ENCODE results near the gene MAD1L1. TPM values are rescaled to one million over a fixed set of nuclear protein-coding genes. Genes with fewer than 3 reads are reported as not detected.
A peak's percentile ranks its signal among the peaks of the same experiment; 100 is the strongest.

The MAD1L1 gene
- total RNA-seq, 6 experiments from 2014 or later, result 15.1 to 37.4 (median 20.5) TPM

DNA sequence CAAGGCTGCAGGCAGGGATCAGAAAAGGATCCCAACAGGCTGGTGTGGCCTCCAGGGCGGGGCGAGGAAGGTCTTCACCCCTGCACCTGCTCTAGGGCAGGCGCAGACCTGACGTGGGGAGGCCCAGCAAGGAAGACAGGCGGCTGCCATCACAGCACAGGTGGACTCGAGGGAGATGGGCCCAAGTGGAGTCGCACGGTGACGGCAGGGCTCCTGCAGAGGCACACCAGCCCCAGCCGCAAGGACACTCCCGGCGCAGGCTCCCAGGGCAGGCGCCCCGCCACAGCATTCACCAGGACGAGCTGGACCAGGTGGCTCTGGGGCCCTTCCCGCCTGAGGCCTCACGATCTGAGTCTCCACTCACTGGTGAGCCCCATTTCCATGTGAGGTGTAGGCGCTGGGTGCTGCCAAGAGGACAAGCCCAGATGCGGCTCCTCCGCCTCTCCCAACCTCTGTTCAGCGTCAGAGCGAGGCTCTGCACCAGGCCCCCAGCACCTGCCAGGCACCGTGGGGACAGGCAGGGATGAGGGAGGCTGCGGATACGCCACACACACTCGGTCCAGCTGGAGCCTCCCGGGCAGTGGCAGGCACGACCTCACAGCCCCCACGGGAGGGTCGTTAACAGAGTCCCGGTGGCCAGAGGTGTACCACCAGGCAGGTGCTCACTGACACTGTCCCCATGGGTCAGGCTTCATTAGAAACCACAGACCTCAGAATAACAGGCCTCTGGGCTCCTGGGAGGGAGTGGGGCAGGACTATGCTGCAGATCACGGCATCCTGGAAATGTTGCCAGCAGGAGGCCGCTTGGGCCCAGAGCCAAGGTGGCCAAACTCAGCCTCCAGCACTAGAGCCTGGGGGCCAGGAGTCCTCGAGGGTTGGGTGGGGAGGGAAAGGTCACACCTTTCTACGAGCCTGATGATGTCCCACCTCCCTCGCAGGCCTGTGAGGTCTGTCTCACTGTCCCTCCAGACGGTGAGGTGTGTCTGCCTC is 111.6 kb downstream of the MAD1L1 start:
- H3K27ac ChIP-seq, result no peak overlapping the region
- intact Hi-C loops (cut with DNase I), result no loop called here
- DNase-seq (no peak), ATAC-seq (no peak)
- 100% methylated on average over 1 of the region's 37 CpGs for WGBS (ENCODE audit: insufficient coverage, low coverage, low lambda C conversion rate, missing lambda C conversion rate)
- no peaks in the 10 kb centered on the region for H3K4me1 ChIP-seq
- no peaks in the 10 kb centered on the region for H3K9me3 ChIP-seq
- no peaks in the 10 kb centered on the region for H3K36me3 ChIP-seq
- TF ChIP-seq CTCF (IDR thresholded peaks at IDR 0.05) (no peak), POLR2A (IDR thresholded peaks at IDR 0.05) (no peak)
- no peaks in the 10 kb centered on the region for H3K27me3 ChIP-seq
- no peak overlapping the region for H3K4me3 ChIP-seq

- WGBS (ENCODE audit: insufficient coverage, low coverage, low lambda C conversion rate, missing lambda C conversion rate), result 54% methylated on average over 11 of the region's 12 CpGs
- Histone ChIP-seq H3K4me3 (no peak overlapping the region), H3K27ac (no peak overlapping the region), H3K36me3 (no peaks in the 10 kb centered on the region), H3K27me3 (no peaks in the 10 kb centered on the region), H3K9me3 (no peaks in the 10 kb centered on the region), H3K4me1 (no peaks in the 10 kb centered on the region)
- DNase-seq (no peak), ATAC-seq (peak in 3 of 4 donors; percentile 25 to 53 (median 43))
- TF ChIP-seq CTCF (IDR thresholded peaks at IDR 0.05) (no peak), POLR2A (IDR thresholded peaks at IDR 0.05) (no peak)
- intact Hi-C loops (cut with DNase I), result no loop called here
Observed at GRCh38 chr7:2120251-2120660, 112.5 kb downstream of the MAD1L1 start.

- intact Hi-C loops (cut with DNase I), result no loop called here
- DNase-seq (no peak), ATAC-seq (no peak)
- H3K4me1 ChIP-seq, result no peaks in the 10 kb centered on the region
- TF ChIP-seq CTCF (IDR thresholded peaks at IDR 0.05) (no peak), POLR2A (IDR thresholded peaks at IDR 0.05) (no peak)
- no peak overlapping the region for H3K27ac ChIP-seq
- WGBS (ENCODE audit: insufficient coverage, low coverage, low lambda C conversion rate, missing lambda C conversion rate), result no CpG with 5 or more reads among the region's 25 CpGs
- H3K36me3 ChIP-seq, result no peaks in the 10 kb centered on the region
- no peak overlapping the region for H3K4me3 ChIP-seq
- no peaks in the 10 kb centered on the region for H3K27me3 ChIP-seq
- no peaks in the 10 kb centered on the region for H3K9me3 ChIP-seq
Observed at GRCh38 chr7:2118630-2119190, 114.0 kb downstream of the MAD1L1 start.

DNA sequence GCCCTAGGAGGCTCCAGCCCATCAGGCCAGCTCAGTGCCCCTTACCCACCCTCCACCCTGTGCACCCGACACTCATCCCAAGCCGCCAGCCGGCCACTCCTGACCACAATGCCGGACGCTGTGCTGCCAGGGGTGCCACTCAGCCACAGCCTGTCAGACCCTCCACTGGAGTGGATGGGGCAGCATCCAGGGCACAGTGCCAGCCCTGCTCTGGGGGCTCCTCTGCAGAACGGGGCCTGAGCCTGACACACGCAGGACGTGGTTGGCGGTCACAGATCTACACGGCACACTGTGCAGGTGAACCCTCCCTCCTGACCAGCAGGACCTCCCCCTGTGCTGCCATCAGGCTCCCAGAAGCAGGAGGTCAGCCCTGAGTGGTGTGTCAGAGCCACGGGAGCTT is 114.7 kb downstream of the MAD1L1 start:
- Histone ChIP-seq H3K36me3 (no peaks in the 10 kb centered on the region), H3K27ac (no peak overlapping the region), H3K4me1 (no peaks in the 10 kb centered on the region), H3K9me3 (no peaks in the 10 kb centered on the region), H3K4me3 (no peak overlapping the region), H3K27me3 (no peaks in the 10 kb centered on the region)
- TF ChIP-seq POLR2A (IDR thresholded peaks at IDR 0.05) (no peak), CTCF (IDR thresholded peaks at IDR 0.05) (no peak)
- ATAC-seq (no peak), DNase-seq (no peak)
- no CpG with 5 or more reads among the region's 11 CpGs for WGBS (ENCODE audit: insufficient coverage, low coverage, low lambda C conversion rate, missing lambda C conversion rate)
- intact Hi-C loops (cut with DNase I), result no loop called here
